GM19468 (cell line): Measurements from ENCODE around the gene ZNF22.

ENCODE experiments used
- ATAC-seq: cut with Tn5 transposase; IDR thresholded peaks from one replicate; pipeline ENCODE4 v1.9.1; 2021; ENCODE audit warnings: mild to moderate bottlenecking, moderate library complexity, moderate number of reproducible peaks; ENCODE audit not compliant: unreplicated experiment; ENCODE audit errors: extremely low read depth

The ZNF22 gene

GRCh38 chr10:44963772-44964633, 36.7 kb upstream of the ZNF22 start:
- ATAC-seq: no peak

GRCh38 chr10:44965104-44965503, 35.6 kb upstream of the ZNF22 start:
- no peak for ATAC-seq

- no peak for ATAC-seq
Observed at GRCh38 chr10:44965651-44966097, 35.0 kb upstream of the ZNF22 start.

- no peak for ATAC-seq
Observed at GRCh38 chr10:44966129-44966815, 34.5 kb upstream of the ZNF22 start.

GRCh38 chr10:44966816-44967509, 33.8 kb upstream of the ZNF22 start:
- no peak for ATAC-seq

GRCh38 chr10:44967616-44968015, 33.1 kb upstream of the ZNF22 start:
- no peak for ATAC-seq

GRCh38 chr10:44968091-44968490, 32.6 kb upstream of the ZNF22 start:
- no peak for ATAC-seq

- no peak for ATAC-seq
Observed at GRCh38 chr10:44968500-44969400, 32.0 kb upstream of the ZNF22 start.

- ATAC-seq: no peak
Observed at GRCh38 chr10:44969854-44970253, 30.9 kb upstream of the ZNF22 start.

GRCh38 chr10:44970812-44971395, 29.8 kb upstream of the ZNF22 start:
- no peak for ATAC-seq

- no peak for ATAC-seq
Observed at GRCh38 chr10:44971434-44971833, 29.3 kb upstream of the ZNF22 start.

GRCh38 chr10:44971935-44972757, 28.6 kb upstream of the ZNF22 start:
- no peak for ATAC-seq

GRCh38 chr10:44972874-44973306, 27.8 kb upstream of the ZNF22 start:
- no peak for ATAC-seq

GRCh38 chr10:44973323-44974081, 27.2 kb upstream of the ZNF22 start:
- no peak for ATAC-seq

GRCh38 chr10:44974082-44974627, 26.6 kb upstream of the ZNF22 start:
- ATAC-seq: no peak

GRCh38 chr10:44974628-44975430, 25.9 kb upstream of the ZNF22 start:
- ATAC-seq: peak; percentile 78
